Ectodermal cell (in vitro differentiated cells): Measurements from ENCODE around the gene CFAP54.
"Not testable (repeated sequence)": the region's sequence is repeated elsewhere in the genome, so short reads cannot be mapped to it uniquely, and the experiment has no call there.

Source experiments
- H3K27ac ChIP-seq: 2 replicates; pipeline ENCODE4 v1.7.0; 2013; ENCODE audit warnings: mild to moderate bottlenecking, low read depth, low read length; ENCODE audit not compliant: insufficient read depth, poor library complexity, severe bottlenecking
- H3K27me3 ChIP-seq: 2 replicates; pipeline ENCODE4 v1.7.0; 2013; ENCODE audit warnings: mild to moderate bottlenecking, low read length; ENCODE audit not compliant: insufficient read depth, control insufficient read depth, poor library complexity, severe bottlenecking
- H3K36me3 ChIP-seq: one replicate; pipeline ENCODE4 v1.7.0; 2013; ENCODE audit warnings: low read length; ENCODE audit not compliant: control insufficient read depth, insufficient read depth
- H3K4me1 ChIP-seq: one replicate; pipeline ENCODE4 v1.7.0; 2013; ENCODE audit warnings: low read length; ENCODE audit not compliant: control insufficient read depth, insufficient read depth
- H3K4me3 ChIP-seq: 2 replicates; pipeline ENCODE4 v1.7.0; 2013; ENCODE audit warnings: low read depth, low read length, control low read depth; ENCODE audit not compliant: insufficient read depth
- H3K9me3 ChIP-seq: 2 replicates; pipeline ENCODE4 v1.7.0; 2013; ENCODE audit warnings: mild to moderate bottlenecking, low read length, moderate library complexity; ENCODE audit not compliant: control insufficient read depth
- WGBS, 2 experiments: methylation state at CpG; one replicate each; pipeline ENCODE4 v1.1.7; 2013; ENCODE audit warnings: missing lambda C conversion rate in 2 of 2; 5-methylcytosine and 5-hydroxymethylcytosine counted together

CFAP54 gene

GRCh38 chr12:96549341-96549740, 60.0 kb downstream of the CFAP54 start:
- no peaks in the 10 kb centered on the region for H3K27me3 ChIP-seq
- H3K27ac ChIP-seq, result no peak overlapping the region
- H3K4me1 ChIP-seq, result no peaks in the 10 kb centered on the region
- H3K9me3 ChIP-seq, result no peaks in the 10 kb centered on the region
- no peaks in the 10 kb centered on the region for H3K36me3 ChIP-seq
- 100% methylated on average over 1 of the region's 2 CpGs for WGBS, 2 experiments
- no peak overlapping the region for H3K4me3 ChIP-seq

GRCh38 chr12:96570579-96570978, 81.2 kb downstream of the CFAP54 start:
- Histone ChIP-seq H3K4me1 (no peaks in the 10 kb centered on the region), H3K9me3 (no peaks in the 10 kb centered on the region), H3K4me3 (no peak overlapping the region), H3K27me3 (no peaks in the 10 kb centered on the region), H3K27ac (no peak overlapping the region), H3K36me3 (no peaks in the 10 kb centered on the region)

GRCh38 chr12:96571101-96571862, 81.9 kb downstream of the CFAP54 start:
- H3K27ac ChIP-seq, result no peak overlapping the region
- H3K4me1 ChIP-seq, result no peaks in the 10 kb centered on the region
- H3K4me3 ChIP-seq, result no peak overlapping the region
- H3K9me3 ChIP-seq, result no peaks in the 10 kb centered on the region
- no peaks in the 10 kb centered on the region for H3K27me3 ChIP-seq
- WGBS, 2 experiments, result 95 to 97% methylated on average over 4 of the region's 4 CpGs
- H3K36me3 ChIP-seq, result no peaks in the 10 kb centered on the region

- no peaks in the 10 kb centered on the region for H3K9me3 ChIP-seq
- 20 to 38% methylated on average over 2 of the region's 3 CpGs for WGBS, 2 experiments
These were observed 89.2 kb downstream of the CFAP54 start for GRCh38 chr12:96578526-96579125.

GRCh38 chr12:96585977-96586376, 96.6 kb downstream of the CFAP54 start:
- Histone ChIP-seq H3K36me3 (no peaks in the 10 kb centered on the region), H3K27ac (no peak overlapping the region), H3K27me3 (no peaks in the 10 kb centered on the region), H3K4me3 (no peak overlapping the region), H3K4me1 (no peaks in the 10 kb centered on the region), H3K9me3 (no peaks in the 10 kb centered on the region)
- WGBS, 2 experiments, result 60 to 100% methylated on average over 1 of the region's 1 CpG

More at GRCh38 chr12:96578526-96579125, 89.2 kb downstream of the CFAP54 start:
- no peak overlapping the region for H3K27ac ChIP-seq
- no peaks in the 10 kb centered on the region for H3K27me3 ChIP-seq
- H3K4me3 ChIP-seq, result no peak overlapping the region
- peaks cover 5% of the 10 kb centered on the region for H3K4me1 ChIP-seq
- H3K36me3 ChIP-seq, result no peaks in the 10 kb centered on the region

- no peaks in the 10 kb centered on the region for H3K4me1 ChIP-seq
- H3K27me3 ChIP-seq, result no peaks in the 10 kb centered on the region
- WGBS, 2 experiments, result 87 to 92% methylated on average over 2 of the region's 2 CpGs
- no peak overlapping the region for H3K4me3 ChIP-seq
- no peak overlapping the region for H3K27ac ChIP-seq
- no peaks in the 10 kb centered on the region for H3K9me3 ChIP-seq
- H3K36me3 ChIP-seq, result no peaks in the 10 kb centered on the region
These were observed 98.3 kb downstream of the CFAP54 start for GRCh38 chr12:96587691-96588090.

GRCh38 chr12:96590970-96591369, 101.6 kb downstream of the CFAP54 start:
- Histone ChIP-seq H3K4me3 (no peak overlapping the region), H3K4me1 (no peaks in the 10 kb centered on the region), H3K27ac (no peak overlapping the region), H3K9me3 (no peaks in the 10 kb centered on the region), H3K27me3 (no peaks in the 10 kb centered on the region), H3K36me3 (no peaks in the 10 kb centered on the region)
- WGBS, 2 experiments, result 78 to 82% methylated on average over 4 of the region's 4 CpGs

- not testable (repeated sequence) for H3K27ac ChIP-seq, H3K9me3 ChIP-seq, H3K27me3 ChIP-seq, H3K4me3 ChIP-seq, H3K4me1 ChIP-seq, H3K36me3 ChIP-seq
- WGBS, 2 experiments, result 95 to 97% methylated on average over 3 of the region's 3 CpGs
These were observed 115.0 kb downstream of the CFAP54 start for GRCh38 chr12:96604374-96604773.

- Histone ChIP-seq H3K27ac (no peak overlapping the region), H3K4me3 (no peak overlapping the region), H3K9me3 (no peaks in the 10 kb centered on the region), H3K36me3 (no peaks in the 10 kb centered on the region), H3K27me3 (no peaks in the 10 kb centered on the region), H3K4me1 (no peaks in the 10 kb centered on the region)
- 91 to 98% methylated on average over 2 of the region's 2 CpGs for WGBS, 2 experiments
These were observed 116.3 kb downstream of the CFAP54 start for GRCh38 chr12:96605684-96606083.

GRCh38 chr12:96606134-96606533, 116.8 kb downstream of the CFAP54 start:
- WGBS, 2 experiments, result 93 to 94% methylated on average over 2 to 3 of the region's 3 CpGs
- no peaks in the 10 kb centered on the region for H3K9me3 ChIP-seq
- no peak overlapping the region for H3K4me3 ChIP-seq
- H3K4me1 ChIP-seq, result no peaks in the 10 kb centered on the region
- H3K27ac ChIP-seq, result no peak overlapping the region
- no peaks in the 10 kb centered on the region for H3K36me3 ChIP-seq
- no peaks in the 10 kb centered on the region for H3K27me3 ChIP-seq
